HUES64 (cell line): ENCODE results near the gene MRPL17.
"Not testable (repeated sequence)": the region's sequence is repeated elsewhere in the genome, so short reads cannot be mapped to it uniquely, and the experiment has no call there.

Experiments used
- H3K27ac ChIP-seq: 2 replicates; pipeline ENCODE4 v1.7.0; 2013; ENCODE audit warnings: low read depth, low read length, inconsistent platforms
- H3K27me3 ChIP-seq: 2 replicates; pipeline ENCODE4 v1.6.1; 2013; ENCODE audit warnings: mild to moderate bottlenecking, low read length; ENCODE audit not compliant: insufficient read depth
- H3K36me3 ChIP-seq: 2 replicates; pipeline ENCODE4 v1.6.1; 2013; ENCODE audit warnings: mild to moderate bottlenecking, low read length; ENCODE audit not compliant: insufficient read depth
- H3K4me1 ChIP-seq: 2 replicates; pipeline ENCODE4 v1.6.1; 2013; ENCODE audit warnings: mild to moderate bottlenecking, low read length, moderate library complexity; ENCODE audit not compliant: insufficient read depth
- H3K4me3 ChIP-seq: 2 replicates; pipeline ENCODE4 v1.5.1; 2013; ENCODE audit warnings: mild to moderate bottlenecking, low read length, moderate library complexity
- H3K9ac ChIP-seq: 2 replicates; pipeline ENCODE4 v1.6.1; 2013; ENCODE audit warnings: mild to moderate bottlenecking, low read depth, low read length
- H3K9me3 ChIP-seq: 2 replicates; pipeline ENCODE4 v1.6.1; 2013; ENCODE audit warnings: low read depth, low read length; ENCODE audit not compliant: insufficient read depth
- WGBS: fragments of 150-250, 120-280 bp; methylation state at CpG from one replicate; pipeline ENCODE4 v1.1.7; 2013; ENCODE audit warnings: missing lambda C conversion rate; 5-methylcytosine and 5-hydroxymethylcytosine counted together

Gene MRPL17

DNA sequence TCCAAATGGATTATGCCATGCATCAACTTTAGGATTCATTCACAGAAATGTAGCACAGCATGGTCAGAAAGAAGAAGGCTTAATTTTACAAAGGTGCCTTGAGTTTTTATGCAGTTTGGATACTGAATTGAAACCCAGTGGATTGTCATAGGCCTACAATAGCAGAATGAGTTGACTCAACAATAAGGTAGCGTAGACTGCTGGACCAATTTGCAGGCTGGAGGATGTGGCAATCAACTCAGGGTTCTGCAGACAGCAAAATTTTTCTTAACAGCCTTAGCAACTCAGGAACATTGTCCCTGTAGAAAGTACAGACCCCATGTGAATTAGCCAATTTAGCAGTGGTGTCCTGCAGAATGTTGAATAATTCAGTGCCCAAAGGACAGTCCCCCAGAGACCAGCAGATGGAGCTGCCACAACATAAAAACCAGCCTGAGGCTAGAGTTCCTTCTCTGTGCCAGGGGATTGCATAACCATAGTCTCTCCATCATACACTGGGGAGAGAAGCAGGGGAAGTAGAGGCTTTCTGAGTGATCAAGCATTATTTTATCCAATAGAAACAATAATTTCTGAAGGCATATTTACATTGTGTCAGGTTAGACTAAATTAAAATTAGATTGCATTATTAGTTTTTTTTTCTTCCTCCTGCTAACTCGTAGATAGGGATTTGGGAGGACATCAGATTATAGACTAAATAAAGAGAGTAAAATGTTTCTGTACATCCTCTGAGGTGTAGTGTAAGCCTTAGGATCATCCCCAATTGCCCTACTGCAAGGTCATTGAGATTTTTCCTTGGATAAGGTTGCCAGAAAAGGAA is 20.3 kb upstream of the MRPL17 start:
- Histone ChIP-seq H3K9ac (no peak overlapping the region), H3K4me1 (peaks cover 9% of the 10 kb centered on the region; the same call in 1 of the 2 replicates), H3K27ac (no peak overlapping the region), H3K4me3 (no peak overlapping the region), H3K9me3 (no peaks in the 10 kb centered on the region), H3K36me3 (no peaks in the 10 kb centered on the region), H3K27me3 (no peaks in the 10 kb centered on the region)
- 98% methylated on average over 2 of the region's 2 CpGs for WGBS

DNA sequence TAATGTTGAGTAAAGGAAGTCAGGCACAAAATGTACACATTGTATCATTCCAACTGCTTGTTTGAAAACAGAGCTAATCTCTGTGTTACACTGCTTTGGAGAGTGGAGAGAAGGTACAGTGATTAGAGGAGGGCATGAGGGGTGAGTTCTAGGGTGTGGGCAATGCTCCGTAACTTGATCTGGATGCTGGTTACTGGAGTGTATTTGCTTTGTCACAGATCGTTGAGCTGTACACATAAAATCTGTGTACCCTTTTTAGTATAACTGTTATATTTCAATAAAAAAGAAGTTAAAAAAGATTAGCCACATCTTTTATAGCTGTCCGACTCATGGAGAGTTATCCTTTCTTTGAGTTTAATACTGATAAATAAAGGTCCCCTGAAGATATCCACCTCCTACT is 18.8 kb upstream of the MRPL17 start:
- not testable (repeated sequence) for H3K9ac ChIP-seq, H3K9me3 ChIP-seq, H3K4me1 ChIP-seq, H3K4me3 ChIP-seq, H3K27ac ChIP-seq, H3K36me3 ChIP-seq, H3K27me3 ChIP-seq
- 95% methylated on average over 1 of the region's 3 CpGs for WGBS

DNA sequence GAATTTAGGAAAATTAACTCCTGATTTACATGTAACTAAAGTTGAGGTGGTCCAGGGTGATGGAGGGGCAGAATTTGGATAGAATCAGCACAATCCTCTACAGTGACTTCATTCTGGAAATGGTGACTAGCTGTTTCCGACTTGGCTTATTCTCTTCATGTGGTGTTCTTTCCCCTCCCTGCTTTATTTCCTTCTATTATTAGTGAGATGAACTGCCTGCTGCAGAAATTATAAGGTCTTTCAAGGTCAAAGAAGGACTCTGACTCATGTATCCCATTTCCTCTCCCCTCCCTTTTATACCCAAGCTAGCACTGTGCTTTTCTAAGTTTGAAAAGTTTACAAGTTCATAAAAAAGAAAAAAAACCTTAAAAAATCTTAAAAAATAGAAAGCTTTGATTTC is 12.2 kb upstream of the MRPL17 start:
- WGBS, result 80% methylated on average over 1 of the region's 1 CpG
- Histone ChIP-seq H3K9me3 (no peaks in the 10 kb centered on the region), H3K36me3 (no peaks in the 10 kb centered on the region), H3K27ac (no peak overlapping the region), H3K27me3 (no peaks in the 10 kb centered on the region), H3K9ac (no peak overlapping the region), H3K4me3 (no peak overlapping the region), H3K4me1 (no peaks in the 10 kb centered on the region)

DNA sequence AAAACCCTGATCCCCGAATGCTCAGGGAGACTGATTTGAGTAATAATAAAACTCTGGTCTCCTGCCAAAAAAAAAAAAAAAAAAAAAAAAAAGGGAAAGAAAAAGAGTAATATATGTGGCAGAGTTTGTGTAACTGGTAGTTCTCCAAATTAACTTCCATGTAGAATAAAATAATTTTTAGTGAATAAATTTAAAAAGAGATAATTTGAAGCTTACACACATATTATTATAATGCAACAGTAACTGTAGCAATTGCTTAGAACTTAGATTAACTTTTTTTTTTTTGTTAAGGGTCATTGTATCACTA is 11.0 kb upstream of the MRPL17 start:
- WGBS, result no CpG with 5 or more reads among the region's 1 CpG
- H3K4me1 ChIP-seq, result no peaks in the 10 kb centered on the region

GRCh38 chr11:6693342-6694228 is 10.4 kb upstream of the MRPL17 start:
- Histone ChIP-seq H3K27me3 (no peaks in the 10 kb centered on the region), H3K9me3 (peaks cover 7% of the 10 kb centered on the region), H3K9ac (no peak overlapping the region), H3K4me3 (no peak overlapping the region), H3K4me1 (no peaks in the 10 kb centered on the region), H3K36me3 (no peaks in the 10 kb centered on the region), H3K27ac (no peak overlapping the region)
- no CpG with 5 or more reads among the region's 1 CpG for WGBS

More for the DNA sequence above, 11.0 kb upstream of the MRPL17 start:
- no peak overlapping the region for H3K9ac ChIP-seq
- H3K4me3 ChIP-seq, result no peak overlapping the region
- H3K9me3 ChIP-seq, result peaks cover 4% of the 10 kb centered on the region
- no peak overlapping the region for H3K27ac ChIP-seq
- no peaks in the 10 kb centered on the region for H3K27me3 ChIP-seq
- H3K36me3 ChIP-seq, result no peaks in the 10 kb centered on the region

GRCh38 chr11:6692128-6692527 is 9.0 kb upstream of the MRPL17 start:
- no peaks in the 10 kb centered on the region for H3K36me3 ChIP-seq
- H3K4me3 ChIP-seq, result no peak overlapping the region
- no peak overlapping the region for H3K9ac ChIP-seq
- no peak overlapping the region for H3K27ac ChIP-seq
- H3K9me3 ChIP-seq, result peaks cover 7% of the 10 kb centered on the region
- H3K27me3 ChIP-seq, result no peaks in the 10 kb centered on the region
- H3K4me1 ChIP-seq, result no peaks in the 10 kb centered on the region; the same call in 1 of the 2 replicates

DNA sequence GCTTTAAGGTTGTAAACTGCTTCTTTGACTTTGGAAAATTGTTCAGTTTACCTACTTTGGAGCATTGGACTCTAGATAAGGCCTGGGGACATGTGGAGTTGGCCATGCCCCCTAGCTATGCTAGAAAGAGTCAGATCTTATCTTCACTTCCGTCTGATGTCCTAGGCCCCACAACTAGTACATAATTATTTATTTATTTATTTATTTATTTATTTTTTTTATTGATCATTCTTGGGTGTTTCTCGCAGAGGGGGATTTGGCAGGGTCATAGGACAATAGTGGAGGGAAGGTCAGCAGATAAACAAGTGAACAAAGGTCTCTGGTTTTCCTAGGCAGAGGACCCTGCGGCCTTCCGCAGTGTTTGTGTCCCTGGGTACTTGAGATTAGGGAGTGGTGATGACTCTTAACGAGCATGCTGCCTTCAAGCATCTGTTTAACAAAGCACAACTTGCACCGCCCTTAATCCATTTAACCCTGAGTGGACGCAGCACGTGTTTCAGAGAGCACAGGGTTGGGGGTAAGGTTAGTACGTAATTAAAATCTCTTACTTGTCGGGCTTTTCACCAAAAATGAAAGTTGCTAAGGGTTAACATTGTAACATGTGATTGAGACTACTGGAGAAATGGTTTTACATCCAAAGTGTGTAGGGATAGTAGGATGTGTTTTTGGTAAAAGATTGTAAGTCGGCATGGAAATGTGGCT is 7.4 kb upstream of the MRPL17 start:
- 74% methylated on average over 6 of the region's 11 CpGs for WGBS
- H3K4me1 ChIP-seq, H3K36me3 ChIP-seq, H3K27ac ChIP-seq, H3K9ac ChIP-seq, H3K4me3 ChIP-seq, H3K27me3 ChIP-seq, H3K9me3 ChIP-seq: not testable (repeated sequence)

- WGBS, result 78% methylated on average over 4 of the region's 4 CpGs
- Histone ChIP-seq H3K36me3 (no peaks in the 10 kb centered on the region), H3K4me1 (peaks cover 4% of the 10 kb centered on the region), H3K4me3 (no peak overlapping the region), H3K9me3 (peaks cover 9% of the 10 kb centered on the region), H3K27ac (no peak overlapping the region), H3K27me3 (no peaks in the 10 kb centered on the region), H3K9ac (no peak overlapping the region)
These were observed 4.7 kb upstream of the MRPL17 start for GRCh38 chr11:6687876-6688275.

DNA sequence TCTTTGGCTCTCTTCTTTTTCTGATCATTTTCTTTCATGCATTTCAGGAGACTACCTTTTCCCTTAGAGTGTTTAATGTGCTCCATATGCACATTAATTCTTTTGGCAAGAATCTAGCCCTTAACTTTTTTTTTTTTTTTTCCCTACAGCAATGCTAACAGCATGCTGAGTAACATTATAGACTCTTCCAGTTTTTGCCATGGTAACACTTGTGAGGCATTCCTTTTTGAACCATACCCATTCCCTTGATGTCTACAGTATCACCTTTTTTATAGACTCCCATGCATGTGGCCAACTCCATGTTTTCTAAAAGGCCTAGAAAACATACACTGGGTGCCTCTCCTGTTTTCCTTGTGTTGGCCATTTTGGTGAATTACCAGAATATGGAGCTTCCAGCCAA is 2.9 kb upstream of the MRPL17 start:
- peaks cover 11% of the 10 kb centered on the region for H3K36me3 ChIP-seq

DNA sequence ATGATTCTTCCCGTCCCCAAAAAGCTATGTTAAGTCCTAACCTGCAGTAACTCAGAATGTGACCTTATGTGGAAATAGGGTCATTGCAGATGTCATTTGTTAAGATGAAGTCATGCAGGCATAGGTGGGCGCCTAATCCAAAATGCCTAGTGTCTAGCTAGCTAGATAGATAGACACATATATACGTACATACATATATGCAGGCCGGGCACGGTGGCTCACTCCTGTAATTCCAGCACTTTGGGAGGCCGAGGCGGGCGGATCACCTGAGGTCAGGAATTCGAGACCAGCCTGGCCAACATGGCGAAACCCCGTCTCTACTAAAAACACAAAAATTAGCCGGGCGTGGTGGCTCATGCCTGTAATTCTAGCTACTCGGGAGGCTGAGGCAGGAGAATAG is 928 bp upstream of the MRPL17 start:
- not testable (repeated sequence) for H3K27ac ChIP-seq, H3K27me3 ChIP-seq, H3K9me3 ChIP-seq
- Histone ChIP-seq H3K4me3 (peak overlapping the region; percentile 83), H3K36me3 (peaks cover 21% of the 10 kb centered on the region), H3K4me1 (peaks cover 11% of the 10 kb centered on the region), H3K9ac (peak overlapping the region; percentile 68; the same call in 1 of the 2 replicates)
- WGBS, result 91% methylated on average over 14 of the region's 14 CpGs

More for the DNA sequence above, 2.9 kb upstream of the MRPL17 start:
- Histone ChIP-seq H3K9me3 (peaks cover 9% of the 10 kb centered on the region), H3K27me3 (no peaks in the 10 kb centered on the region), H3K9ac (no peak overlapping the region), H3K27ac (no peak overlapping the region), H3K4me3 (no peak overlapping the region), H3K4me1 (peaks cover 11% of the 10 kb centered on the region)

DNA sequence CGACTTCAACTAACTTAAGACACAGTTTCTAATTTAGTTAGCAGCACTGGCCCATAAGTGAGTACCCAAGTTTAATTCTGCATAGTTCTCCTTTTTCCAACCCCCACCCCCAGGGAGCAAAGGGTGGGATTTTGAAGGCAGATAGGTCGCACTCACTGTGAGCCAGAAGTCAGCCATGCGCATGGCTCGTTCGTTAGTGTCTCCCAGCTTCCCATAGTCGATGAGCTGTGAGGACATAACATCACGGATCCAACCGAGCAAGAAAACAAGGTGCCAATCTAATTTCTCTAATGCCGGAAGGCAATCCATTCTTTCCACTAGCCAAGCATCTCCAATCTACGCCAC is 577 bp downstream of the MRPL17 start:
- peak overlapping the region; percentile 83 for H3K4me3 ChIP-seq
- 0 out of 2 replicates have a peak, but pooled peaks cover 2% of the 10 kb centered on the region for H3K9me3 ChIP-seq
- H3K9ac ChIP-seq, result peak overlapping the region; percentile 95
- no peaks in the 10 kb centered on the region for H3K27me3 ChIP-seq
- H3K4me1 ChIP-seq, result peaks cover 11% of the 10 kb centered on the region
- peaks cover 21% of the 10 kb centered on the region for H3K36me3 ChIP-seq
- 1% methylated on average over 10 of the region's 10 CpGs for WGBS
- H3K27ac ChIP-seq, result peak overlapping the region; percentile 93
